Esophagus squamous epithelium (tissue), 4 donors: Measurements from ENCODE around the gene INTS1.

Experiments used
- CTCF ChIP-seq, 6 experiments: fragments of 450-650 bp in 4 of 6; fragments of 200-600 bp in 2 of 6; sonication (generic) in 2 of 6; IDR thresholded peaks; one replicate each; pipeline ENCODE4 v1.5.1; 2016 to 2019; ENCODE audit warnings: antibody characterized with exemption in 6 of 6, mild to moderate bottlenecking in 4 of 6, moderate library complexity in 4 of 6
- POLR2A ChIP-seq, 4 donors: fragments of 450-650 bp; IDR thresholded peaks; one replicate each; pipeline ENCODE4 v1.6.1; 2017; ENCODE audit warnings: antibody characterized with exemption in 4 of 4, mild to moderate bottlenecking in 4 of 4, moderate library complexity in 3 of 4

- TF ChIP-seq CTCF (IDR thresholded peaks at IDR 0.05), result no peak
- no peak for TF ChIP-seq POLR2A (IDR thresholded peaks at IDR 0.05)
Measured at GRCh38 chr7:1525409-1525808, 21.2 kb upstream of the INTS1 start.
